DMS53 treated with DMSO at 0.1 percent for 48 hours (cell line): Measurements from ENCODE around the gene SLC40A1.

ENCODE experiments used
- DNase-seq: peaks from one replicate; lab custom pipeline; 2025; ENCODE audit not compliant: unreplicated experiment; lab: John Stamatoyannopoulos, UW

The SLC40A1 gene

DNA sequence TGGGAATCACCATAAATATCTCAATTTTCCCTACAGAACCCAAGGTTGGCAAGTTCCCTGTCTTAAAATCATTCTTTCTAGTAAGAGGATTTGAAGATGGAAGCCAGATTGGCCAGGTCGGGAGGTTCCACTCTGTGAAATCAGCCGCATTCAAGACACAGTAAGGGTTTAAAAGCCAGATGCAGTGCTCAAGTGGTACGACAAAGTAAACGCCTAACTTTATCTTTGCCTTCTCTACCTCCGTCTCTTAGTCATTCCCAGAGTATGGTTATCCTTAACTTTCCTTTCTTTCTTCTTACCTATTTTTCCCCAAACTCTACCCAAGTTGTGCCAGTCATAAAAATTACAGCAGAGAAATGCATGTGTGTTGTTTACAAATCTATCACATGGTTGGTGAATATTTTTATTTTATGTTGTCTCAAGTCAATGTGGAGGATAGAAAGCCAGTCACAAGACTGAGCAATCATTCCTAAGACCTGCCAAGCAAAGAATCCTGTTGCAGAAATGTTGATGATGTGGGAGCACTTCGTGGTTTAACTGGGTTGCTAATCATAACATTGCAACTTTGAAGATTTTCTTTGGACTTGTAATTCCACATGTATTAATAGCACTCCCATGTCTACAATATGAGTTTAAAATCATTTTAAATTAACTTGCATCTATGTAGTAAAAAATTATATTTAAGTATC, 62.6 kb downstream of the SLC40A1 start:
- no peak for DNase-seq

DNA sequence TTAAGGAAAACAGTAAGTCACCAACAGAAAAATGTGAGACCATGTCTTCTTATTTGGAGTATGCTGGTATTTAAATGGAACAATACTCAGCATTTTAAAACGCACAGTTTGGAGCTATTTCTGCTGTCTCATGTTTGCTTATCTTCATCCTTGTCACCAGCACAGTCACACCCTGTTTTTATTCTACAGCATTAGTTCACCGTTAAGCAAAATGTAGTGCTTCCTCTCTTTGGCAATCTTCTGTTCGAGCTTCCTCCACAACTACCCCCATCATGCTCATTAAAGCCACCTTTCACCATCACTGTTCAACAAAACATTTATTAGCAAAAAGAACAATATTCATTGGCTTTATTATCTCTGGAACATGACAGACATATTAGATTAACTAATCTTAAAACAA, 64.0 kb downstream of the SLC40A1 start:
- DNase-seq: no peak

DNA sequence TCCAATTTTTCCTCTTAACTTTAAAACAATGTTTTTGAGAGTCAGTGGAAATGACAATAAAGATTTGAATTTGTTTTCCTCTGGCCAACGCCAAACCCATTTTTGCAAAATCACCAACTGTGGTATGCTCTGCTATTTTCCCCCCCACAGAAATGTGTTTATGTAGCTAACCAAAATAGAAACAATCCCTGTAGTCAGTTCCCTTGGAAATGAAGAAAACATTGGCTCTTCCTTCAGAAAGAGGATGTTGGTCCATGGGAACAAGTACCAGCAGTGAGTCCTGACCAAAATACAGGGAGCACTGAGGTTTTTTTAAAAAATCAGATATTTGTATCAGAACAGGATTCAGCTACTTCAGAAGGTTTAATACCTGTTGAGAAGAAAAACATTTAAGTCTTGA, 65.3 kb downstream of the SLC40A1 start:
- no peak for DNase-seq

DNA sequence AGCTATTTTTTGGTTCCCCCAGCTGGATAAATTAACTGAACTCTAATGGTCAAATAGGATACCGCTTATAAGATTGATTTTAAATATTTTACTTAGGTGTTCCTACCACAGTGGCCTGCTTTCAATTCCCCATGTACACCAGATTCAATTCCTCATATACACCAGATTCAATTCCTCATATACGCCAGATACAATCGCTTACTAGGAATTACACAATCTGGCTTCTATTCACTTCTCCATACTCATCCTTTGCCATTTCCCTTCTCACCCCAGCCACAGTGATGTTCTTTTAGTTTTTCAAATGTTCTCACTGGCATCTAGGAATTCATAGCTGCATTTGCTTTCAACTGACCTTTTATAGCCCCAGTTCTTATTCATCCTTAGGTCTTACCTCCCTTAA, 66.5 kb downstream of the SLC40A1 start:
- no peak for DNase-seq

DNA sequence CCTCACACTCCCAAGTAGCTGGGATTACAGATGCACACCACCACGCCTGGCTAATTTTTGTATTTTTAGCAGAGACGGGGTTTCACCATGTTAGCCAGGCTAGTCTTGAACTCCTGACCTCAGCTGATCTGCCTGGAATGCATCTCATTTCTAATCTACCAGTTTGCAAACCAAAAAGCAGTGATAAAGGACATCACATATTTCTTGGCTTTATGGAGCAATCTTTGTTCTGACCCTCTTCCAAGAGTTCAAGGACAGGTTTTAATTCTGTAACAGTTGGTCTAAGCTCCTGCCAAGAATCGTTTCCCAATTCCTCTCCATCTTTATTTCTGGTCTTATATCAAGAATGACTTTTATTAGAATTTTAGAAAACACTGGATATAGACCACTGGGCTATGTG, 67.7 kb downstream of the SLC40A1 start:
- DNase-seq: no peak

DNA sequence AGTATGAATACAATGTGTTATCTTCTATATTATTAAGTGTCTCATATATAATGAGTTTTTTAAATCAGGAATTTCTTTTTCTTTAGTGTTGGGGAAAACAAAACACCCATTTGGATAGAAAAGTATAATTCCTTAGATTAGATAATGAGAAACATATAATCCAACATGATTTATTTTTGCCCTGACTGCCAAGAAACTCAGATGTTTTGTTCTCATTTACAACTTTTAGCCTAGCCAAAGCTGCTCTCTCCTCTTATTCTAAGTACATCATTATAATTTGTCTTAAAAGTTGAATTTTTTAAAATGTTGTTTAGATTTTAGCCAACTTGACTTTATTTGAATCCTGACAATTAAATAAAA, 68.6 kb downstream of the SLC40A1 start:
- no peak for DNase-seq

DNA sequence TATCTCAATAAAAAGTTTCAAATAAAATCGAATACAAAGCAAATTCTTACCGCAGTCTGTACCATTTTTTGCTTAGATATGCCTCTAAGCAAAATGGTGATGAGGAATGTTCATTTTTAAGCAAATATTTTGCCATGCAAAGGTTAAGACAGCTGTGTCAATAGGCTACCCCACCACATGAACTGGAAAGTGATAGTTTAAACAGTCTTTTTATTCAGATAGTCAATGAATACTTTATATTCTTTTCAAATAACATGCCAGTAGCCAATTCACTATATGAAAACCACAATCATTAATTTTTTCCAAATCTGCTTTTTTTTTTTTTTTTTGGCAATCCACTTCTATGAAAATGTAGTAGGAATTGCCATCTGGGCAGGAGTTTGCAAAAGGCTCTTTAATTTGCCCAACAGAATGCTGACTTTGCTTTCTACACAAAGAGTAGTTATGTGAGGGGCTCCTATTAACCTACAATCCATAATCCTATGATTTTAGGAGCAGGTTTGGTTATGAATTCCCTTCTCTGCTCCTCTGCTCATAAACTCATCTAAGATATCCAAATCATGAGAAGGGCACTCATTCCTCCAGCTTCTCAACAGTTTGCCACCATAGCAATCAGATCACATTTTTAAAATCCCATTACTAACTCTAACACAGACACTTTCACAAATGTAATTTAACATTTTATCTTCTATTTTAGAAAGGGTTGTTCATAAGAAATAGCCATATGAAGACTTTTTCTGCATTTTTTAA, 69.2 kb downstream of the SLC40A1 start:
- no peak for DNase-seq
